Fibroblast of villous mesenchyme (primary cell): Measurements from ENCODE around the gene TMEM209. TPM values are rescaled to one million over a fixed set of nuclear protein-coding genes. Genes with fewer than 3 reads are reported as not detected.

Experiments used
- DNase-seq: peaks from one replicate; pipeline ENCODE4 v3.0.0-alpha.2; 2010; ENCODE audit warnings: low read depth
- H3K4me3 ChIP-seq: 2 replicates; pipeline ENCODE4 v1.5.1; 2011; ENCODE audit warnings: low read depth, mild to moderate bottlenecking, low read length
- total RNA-seq: library from RNA; depleted of rRNA; stranded (reverse); fragments of >200 nt; gene quantifications from 2 replicates; pipeline ENCODE4 v1.2.3, GENCODE V29; 2012
- TF ChIP-seq, protein P1 (sequence below): IDR thresholded peaks from 2 replicates; pipeline ENCODE4 v1.5.1; 2012; ENCODE audit warnings: low read depth, mild to moderate bottlenecking, low read length; ENCODE audit not compliant: insufficient read depth

Gene TMEM209
- total RNA-seq, 1 donor: 16.4 TPM

DNA sequence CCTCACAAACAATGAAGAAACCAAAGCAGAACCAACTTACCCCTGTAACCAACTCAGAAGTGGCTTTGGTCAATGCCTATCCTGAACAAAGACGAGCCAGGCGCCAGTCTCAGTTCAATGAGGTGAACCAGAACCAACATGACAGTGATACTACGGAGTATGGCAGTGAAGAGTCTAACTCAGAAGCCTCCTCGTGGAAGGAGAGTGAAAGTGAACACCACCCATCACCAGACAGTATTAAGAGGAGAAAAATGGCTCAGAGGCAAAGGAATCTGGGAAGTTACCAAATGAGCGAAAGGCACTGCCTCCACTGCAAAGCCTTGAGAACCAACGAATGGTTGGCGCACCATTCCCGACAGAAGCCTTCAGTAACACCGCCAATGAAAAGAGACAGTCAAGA lies 10.8 kb upstream of the TMEM209 start:
- H3K4me3 ChIP-seq: no peak overlapping the region
- no peak for DNase-seq
- TF ChIP-seq, protein P1, sequence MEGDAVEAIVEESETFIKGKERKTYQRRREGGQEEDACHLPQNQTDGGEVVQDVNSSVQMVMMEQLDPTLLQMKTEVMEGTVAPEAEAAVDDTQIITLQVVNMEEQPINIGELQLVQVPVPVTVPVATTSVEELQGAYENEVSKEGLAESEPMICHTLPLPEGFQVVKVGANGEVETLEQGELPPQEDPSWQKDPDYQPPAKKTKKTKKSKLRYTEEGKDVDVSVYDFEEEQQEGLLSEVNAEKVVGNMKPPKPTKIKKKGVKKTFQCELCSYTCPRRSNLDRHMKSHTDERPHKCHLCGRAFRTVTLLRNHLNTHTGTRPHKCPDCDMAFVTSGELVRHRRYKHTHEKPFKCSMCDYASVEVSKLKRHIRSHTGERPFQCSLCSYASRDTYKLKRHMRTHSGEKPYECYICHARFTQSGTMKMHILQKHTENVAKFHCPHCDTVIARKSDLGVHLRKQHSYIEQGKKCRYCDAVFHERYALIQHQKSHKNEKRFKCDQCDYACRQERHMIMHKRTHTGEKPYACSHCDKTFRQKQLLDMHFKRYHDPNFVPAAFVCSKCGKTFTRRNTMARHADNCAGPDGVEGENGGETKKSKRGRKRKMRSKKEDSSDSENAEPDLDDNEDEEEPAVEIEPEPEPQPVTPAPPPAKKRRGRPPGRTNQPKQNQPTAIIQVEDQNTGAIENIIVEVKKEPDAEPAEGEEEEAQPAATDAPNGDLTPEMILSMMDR: no peak

DNA sequence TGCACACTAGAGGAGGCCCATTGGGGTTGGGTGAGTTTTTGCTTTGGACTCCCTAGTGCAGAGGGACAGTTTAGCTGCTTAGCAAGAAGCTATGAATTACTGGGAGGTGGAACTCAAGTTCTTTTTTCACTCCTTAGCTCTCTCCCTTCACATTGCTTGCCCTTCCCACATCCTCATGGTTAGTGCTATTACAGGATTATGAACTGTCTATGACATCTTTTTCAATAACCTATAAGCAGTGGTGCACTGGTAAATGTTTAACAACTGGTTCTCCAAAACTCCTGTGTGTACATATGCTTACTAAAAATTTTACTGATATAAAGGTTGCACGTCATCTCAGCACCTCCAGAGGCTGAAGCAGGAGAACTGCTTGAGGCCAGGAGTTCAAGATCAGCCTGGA lies 8.6 kb upstream of the TMEM209 start:
- no peak for DNase-seq
- no peak overlapping the region for H3K4me3 ChIP-seq
- TF ChIP-seq, protein P1: no peak

DNA sequence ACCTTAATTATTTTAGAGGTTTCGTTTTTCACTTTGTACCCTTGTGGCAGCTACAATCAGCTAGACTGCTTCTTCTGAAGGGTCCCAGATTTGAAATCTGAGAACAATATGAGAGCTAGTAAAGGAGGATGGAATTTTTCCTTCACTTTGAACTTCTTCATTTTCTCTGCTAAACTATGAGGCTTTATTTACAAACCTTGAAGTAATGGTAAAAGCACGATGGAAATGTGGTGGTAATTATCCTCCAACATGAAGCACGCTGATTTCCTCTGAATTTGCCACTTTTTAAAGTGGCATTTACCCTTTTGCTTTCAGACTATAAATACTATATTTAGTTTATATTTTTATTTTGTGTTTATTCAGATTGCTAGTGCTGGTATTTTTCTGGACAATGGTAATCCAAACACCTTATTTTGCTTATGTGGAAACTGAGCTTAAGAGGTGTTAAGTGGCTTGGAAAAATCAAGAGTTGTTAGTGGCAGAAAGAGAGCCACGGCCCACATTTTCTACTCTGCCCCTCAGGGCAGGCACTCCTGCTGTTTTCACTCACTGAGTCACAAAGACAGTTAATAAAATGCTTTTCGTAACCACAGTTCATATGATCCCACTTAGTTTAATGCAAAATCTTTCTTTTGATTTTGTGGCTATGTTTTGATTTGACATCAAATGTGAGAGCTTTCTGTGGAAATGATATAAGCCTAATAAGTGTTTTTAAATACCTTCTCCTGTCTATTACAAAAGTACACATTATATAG lies 5.2 kb upstream of the TMEM209 start:
- no peak overlapping the region for H3K4me3 ChIP-seq
- TF ChIP-seq, protein P1: no peak
- peak; percentile 60 for DNase-seq

DNA sequence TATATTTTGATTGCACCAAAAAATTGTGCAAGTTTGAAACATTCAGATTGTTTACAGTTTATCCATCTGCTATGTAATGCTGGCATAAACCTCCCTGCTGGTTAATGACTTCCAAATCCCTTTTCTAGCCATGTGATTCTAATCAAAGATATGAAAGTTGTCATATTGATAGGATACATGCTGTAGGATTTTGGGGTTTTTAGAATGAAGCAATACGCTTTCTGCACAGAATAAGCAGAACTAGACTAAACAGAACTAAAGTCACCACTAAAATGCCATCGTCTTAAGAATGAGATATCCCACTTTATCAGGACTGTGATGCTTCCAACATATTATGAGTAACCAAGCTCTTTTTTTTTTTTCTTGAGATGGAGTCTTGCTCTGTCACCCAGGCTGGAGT lies 3.3 kb upstream of the TMEM209 start:
- H3K4me3 ChIP-seq: no peak overlapping the region
- peak; percentile 97 for DNase-seq
- TF ChIP-seq, protein P1: no peak

DNA sequence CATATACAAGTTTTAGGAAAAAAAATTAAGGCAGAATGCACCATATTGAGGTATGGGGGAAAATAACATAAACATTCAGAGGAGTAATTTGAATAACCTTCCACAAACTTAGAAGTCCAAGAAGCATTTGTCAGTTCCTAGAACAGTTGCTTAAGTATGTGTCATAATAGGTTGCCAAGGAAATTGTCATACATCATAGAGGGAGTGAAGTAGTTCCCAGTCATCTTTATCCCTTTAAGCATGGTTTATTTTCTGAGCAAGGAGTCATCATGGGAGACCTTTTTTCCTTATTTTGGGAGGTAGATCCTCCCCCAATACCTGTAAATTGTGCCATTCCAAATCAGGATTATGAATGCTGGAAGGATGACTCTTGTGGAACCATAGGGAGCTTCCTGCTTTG lies 2.4 kb upstream of the TMEM209 start, which contains the start of gene SSMEM1:
Gene SSMEM1, plus strand, starts transcription at position 219 of the 400 bp plus-strand sequence. Its CDS starts 51 bp downstream, at position 270.
- no peak within 1 kb of the TSS for H3K4me3 ChIP-seq
- peak; percentile 80 for DNase-seq
- TF ChIP-seq, protein P1: no peak

DNA sequence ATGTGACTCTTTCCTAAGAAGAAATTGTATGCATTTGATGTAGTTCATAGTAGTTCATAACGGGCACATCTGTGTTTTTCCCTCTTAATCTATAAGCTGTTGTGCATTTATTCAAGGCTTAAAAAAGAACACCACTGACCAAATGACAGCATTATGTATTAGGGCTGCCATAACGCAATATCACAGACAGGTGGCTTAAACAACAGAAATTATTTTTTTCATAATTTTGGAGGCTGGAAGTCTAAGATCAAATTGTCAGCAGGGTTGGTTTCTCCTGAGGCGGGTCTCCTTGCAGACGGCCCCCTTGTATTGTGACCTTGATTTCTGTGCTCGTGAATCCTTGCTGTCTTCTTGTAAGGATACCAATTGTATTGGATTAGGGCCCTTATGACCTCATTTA lies 1.8 kb upstream of the TMEM209 start:
- H3K4me3 ChIP-seq: no peak overlapping the region
- DNase-seq: no peak
- TF ChIP-seq, protein P1: no peak
